ENCODE measurements around the gene SCAMP4.

SCAMP4 gene

GRCh38 chr19:1917146-1917545 lies 11.9 kb downstream of the SCAMP4 start (continued):
- no peak for TF ChIP-seq ZBTB20 (tag by site-specific recombination; IDR thresholded peaks at IDR 0.05)

- Histone ChIP-seq H3K36me3 (ENCODE audit: control insufficient read depth in 2 of 2, insufficient read depth in 1 of 2, low read length in 2 of 2) (peaks cover 0 to 70% of the 10 kb centered on the region in 2 experiments; a peak in 2 of 3 replicates), H3K4me1 (ENCODE audit: control insufficient read depth, insufficient read depth, low read length) (no peaks in the 10 kb centered on the region), H3K27ac (ENCODE audit: extremely low read depth, low read depth, low read length) (no peak overlapping the region), H3K9me3 (ENCODE audit: control insufficient read depth, insufficient read depth, low read depth, low read length) (no peaks in the 10 kb centered on the region), H3K4me3 (ENCODE audit: low read depth, low read length) (no peak overlapping the region)
- no peak for TF ChIP-seq PRDM10 (tag by site-specific recombination; IDR thresholded peaks at IDR 0.05)
- no peak for TF ChIP-seq RBAK (tag by site-specific recombination; IDR thresholded peaks at IDR 0.05)
- no peak for TF ChIP-seq BCL11B (tag by site-specific recombination; IDR thresholded peaks at IDR 0.05; ENCODE audit: low read depth)
- TF ChIP-seq ZNF560 (tag by site-specific recombination; IDR thresholded peaks at IDR 0.05; ENCODE audit: borderline replicate concordance) = no peak
- TF ChIP-seq ZBTB20 (tag by site-specific recombination; IDR thresholded peaks at IDR 0.05) = no peak
- TF ChIP-seq ZNF19 (tag by site-specific recombination; IDR thresholded peaks at IDR 0.05; ENCODE audit: low read depth) = no peak
- no peak for TF ChIP-seq ZNF624 (tag by site-specific recombination; IDR thresholded peaks at IDR 0.05)
- TF ChIP-seq ZNF513 (tag by site-specific recombination; IDR thresholded peaks at IDR 0.05) = no peak
- no peak for TF ChIP-seq ZNF639 (tag by site-specific recombination; IDR thresholded peaks at IDR 0.05)
- no peak for TF ChIP-seq HOXC10 (CRISPR knock-in tag; IDR thresholded peaks at IDR 0.05)
- no peak for TF ChIP-seq ZNF792 (tag by site-specific recombination; IDR thresholded peaks at IDR 0.05)
- TF ChIP-seq ELK4 (IDR thresholded peaks at IDR 0.05; ENCODE audit: borderline replicate concordance, low read depth, low read length) = no peak
- no peak for TF ChIP-seq CTCF (tag by site-specific recombination; IDR thresholded peaks at IDR 0.05)
- TF ChIP-seq TRIM28 (IDR thresholded peaks at IDR 0.05; ENCODE audit: borderline replicate concordance, low read length) = no peak
- no peak for TF ChIP-seq ZFP41 (tag by site-specific recombination; IDR thresholded peaks at IDR 0.05; ENCODE audit: borderline replicate concordance)
- TF ChIP-seq ZNF776 (tag by site-specific recombination; IDR thresholded peaks at IDR 0.05; ENCODE audit: borderline replicate concordance) = no peak
- no peak for TF ChIP-seq PRDM2 (tag by site-specific recombination; IDR thresholded peaks at IDR 0.05; ENCODE audit: borderline replicate concordance)
- TF ChIP-seq ZNF133 (tag by site-specific recombination; IDR thresholded peaks at IDR 0.05) = no peak
- ChIA-PET POLR2A (no interaction called here), CTCF (no interaction called here)
These were observed 12.7 kb downstream of the SCAMP4 start for GRCh38 chr19:1917926-1918325.

Data from HEK293 (cell line).